DMS153 treated with DMSO at 0.1 percent for 48 hours (cell line): Measurements from ENCODE around the gene SYTL2.

Source experiments
- DNase-seq: peaks from one replicate; lab custom pipeline; 2025; ENCODE audit not compliant: unreplicated experiment; lab: John Stamatoyannopoulos, UW

SYTL2 gene

DNA sequence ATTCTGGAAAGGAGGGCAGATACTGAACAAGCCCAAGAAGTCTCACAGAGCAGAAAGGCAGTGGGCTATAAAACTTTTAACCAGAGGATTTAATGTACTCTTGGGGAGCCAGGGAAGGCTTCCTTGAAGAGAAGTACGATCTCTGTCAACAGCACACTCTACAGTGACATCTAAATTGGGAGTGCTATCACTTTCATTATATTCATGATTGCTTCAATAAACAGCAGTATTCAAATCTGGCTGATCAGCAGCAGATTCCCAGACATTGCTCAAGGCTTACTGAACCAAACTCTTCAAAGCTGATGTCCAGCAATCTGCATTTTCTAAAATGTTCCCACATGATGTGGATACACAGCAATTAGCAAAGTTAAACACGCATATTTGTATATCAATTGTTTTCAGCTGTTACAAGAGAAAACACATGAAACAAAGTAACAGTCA is 44.2 kb downstream of the SYTL2 start:
- DNase-seq, result no peak

DNA sequence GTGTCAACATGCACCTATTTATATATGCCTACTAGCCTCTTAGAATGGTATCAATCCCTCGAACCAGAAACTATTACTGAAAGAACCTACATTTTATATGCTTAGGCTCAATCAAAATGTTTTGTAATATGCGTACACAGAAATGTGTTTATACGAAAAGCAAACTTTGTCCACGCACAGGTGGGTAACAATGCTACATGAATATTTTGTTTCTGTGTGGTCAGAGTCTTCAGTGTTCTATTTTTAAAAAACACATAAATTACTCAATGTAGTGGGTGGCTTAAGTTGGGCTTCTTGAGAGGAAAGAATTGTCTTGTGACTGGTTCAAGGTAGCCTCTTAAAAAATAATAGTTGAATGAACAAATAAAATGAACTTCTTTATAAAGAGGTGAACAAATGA is 46.1 kb downstream of the SYTL2 start:
- DNase-seq, result no peak

DNA sequence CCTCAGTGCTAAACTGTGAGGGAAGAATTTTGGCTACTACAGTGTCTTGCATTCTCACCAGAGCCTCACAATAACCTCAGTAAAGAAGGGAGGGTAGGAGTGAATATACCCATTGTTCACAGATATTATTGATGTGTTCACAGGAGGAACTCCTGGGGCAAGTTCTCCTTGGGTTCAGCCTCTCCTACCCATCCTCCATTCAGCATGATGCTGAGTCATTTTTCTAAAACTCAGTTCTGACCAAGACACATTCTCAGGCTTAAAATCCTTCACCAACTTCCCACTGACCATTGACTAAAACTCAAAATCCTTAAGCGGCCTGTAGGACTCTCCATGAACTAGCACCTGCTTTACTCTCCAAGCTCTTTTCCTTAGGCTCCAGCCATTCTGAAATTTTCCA is 48.7 kb downstream of the SYTL2 start:
- no peak for DNase-seq

DNA sequence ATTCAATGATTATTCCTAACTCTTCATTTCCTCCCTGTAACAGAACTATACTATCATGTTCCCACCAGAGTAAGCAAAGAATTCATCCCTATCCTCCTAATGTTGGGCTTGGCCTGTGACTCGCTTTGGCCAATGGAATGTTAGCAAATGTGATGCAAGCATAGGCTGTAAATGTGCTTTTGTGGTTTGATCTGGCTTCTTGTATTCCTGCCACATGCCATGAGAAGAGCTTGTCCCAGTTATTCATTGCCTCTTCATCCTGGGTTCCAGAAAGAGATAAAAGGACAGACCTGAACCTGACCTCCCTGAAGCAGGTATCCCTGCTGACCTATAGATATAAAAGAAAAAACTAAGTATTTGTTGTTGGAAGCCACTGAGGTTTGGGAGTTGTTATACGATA is 51.0 kb downstream of the SYTL2 start:
- no peak for DNase-seq

DNA sequence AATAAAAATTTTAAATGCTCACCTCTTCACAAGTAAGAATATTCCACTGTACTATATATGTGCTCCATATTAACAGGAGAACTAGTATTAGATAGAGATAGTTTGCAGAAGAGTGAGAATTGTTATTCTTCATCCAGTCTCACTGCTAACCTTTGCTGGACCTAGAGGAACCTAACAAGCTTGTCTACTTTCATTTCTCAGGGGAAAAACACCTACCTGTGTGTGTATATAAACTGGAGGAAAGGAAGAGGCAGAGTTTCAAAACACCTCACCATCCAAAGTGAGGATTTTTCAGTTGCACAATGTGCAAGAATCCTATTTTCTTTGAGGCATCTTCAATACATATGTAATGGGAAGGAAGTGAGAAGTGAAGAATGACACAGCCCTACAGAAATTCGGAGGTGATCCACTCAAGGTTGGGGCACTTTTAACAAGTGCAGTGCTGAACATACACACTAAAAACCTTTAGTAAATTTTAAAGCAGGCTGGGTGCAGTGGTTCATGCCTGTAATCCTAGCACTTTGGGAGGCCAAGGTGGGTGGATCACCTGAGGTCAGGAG is 52.4 kb downstream of the SYTL2 start:
- no peak for DNase-seq

DNA sequence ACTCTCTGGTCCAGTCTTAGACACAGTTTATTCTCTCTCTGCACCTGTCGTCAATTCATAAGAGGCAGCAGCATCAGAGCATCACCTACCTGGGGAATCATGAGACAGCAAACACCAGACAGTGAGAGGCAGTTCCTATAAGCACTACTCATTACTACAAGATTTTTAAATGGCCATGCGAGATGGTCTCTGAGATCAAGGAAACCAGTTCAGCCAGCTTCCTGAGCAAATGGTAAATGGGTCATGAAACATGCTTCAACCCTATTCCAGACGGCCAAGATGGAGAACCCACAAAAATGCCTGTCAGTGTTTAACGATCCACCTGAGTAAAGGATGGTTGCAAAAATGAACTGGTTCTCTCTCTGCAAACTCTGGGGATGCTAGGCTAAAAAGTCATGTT is 52.9 kb downstream of the SYTL2 start:
- no peak for DNase-seq

DNA sequence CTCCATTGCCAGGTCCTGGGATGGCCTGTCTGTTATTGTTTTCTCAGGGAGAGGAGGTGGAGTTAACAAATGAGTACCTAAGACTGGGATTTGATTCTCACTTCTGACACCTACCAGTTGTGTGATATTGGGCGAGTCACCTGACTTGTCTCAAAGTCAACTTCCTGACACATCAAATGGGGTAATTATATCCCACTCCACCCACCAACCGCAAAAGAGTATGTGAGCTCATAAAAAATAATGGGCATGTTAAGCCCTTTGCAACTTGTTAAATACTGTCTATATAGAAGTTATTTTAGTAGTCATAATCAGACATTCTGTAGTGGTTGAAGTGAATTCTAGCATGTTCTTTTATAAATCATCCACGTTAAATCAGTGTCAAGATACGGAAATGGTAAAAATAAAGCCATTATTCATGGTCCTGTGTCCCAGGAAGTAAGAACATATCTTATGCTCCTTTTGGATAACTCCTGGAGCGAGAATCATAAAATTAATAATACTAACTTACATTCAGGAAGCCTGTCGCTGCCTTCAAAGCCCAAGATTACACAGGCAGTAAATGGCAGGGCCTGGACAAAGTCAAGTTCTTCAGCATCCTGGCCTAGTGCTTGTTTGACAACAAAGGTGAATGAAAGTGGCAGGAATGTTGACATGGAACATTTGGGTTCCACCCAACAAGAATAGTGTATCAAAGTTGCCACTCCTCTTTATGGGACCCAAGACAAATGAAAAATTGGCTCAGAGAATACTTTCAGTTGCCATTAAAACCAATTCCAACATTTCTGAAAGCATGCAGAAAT is 54.3 kb downstream of the SYTL2 start:
- no peak for DNase-seq

DNA sequence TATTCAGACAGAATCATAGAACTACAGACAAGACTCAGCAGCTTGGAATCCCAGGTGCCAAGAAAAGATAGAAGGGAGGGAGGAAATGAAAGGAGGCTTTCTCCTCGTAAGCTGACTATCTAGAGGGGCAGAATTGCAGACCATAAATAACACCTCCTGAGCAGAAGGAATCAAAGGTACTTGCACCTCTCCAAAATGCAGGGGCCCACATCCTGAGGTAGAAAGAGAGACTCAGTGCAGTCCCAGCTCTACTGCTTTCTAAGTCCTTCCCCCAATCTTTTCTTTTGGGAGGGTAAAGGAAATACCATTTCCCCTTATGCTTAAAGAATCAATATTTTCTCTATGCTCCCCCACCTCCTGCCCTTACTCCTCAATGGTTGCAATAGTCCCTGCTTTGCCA is 55.2 kb downstream of the SYTL2 start:
- no peak for DNase-seq

DNA sequence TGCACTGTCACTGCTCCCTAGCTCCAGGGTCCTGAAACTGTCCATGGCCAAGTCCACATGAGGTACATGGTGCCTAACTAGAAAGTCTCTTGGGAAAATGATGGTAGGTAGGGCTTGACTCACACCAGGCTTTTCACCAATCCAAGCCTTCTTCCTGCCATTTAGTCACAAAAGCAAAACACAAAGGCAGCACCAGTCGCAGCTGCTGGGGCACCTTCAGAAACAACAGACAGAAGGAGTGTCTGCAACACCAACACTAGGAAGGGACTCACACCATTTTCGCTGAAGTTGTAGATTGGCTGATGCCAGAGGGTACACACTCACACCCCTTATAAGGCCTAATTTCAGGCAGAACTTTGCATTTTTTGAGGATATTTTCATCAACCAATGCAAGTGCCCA is 55.7 kb downstream of the SYTL2 start:
- DNase-seq, result no peak

DNA sequence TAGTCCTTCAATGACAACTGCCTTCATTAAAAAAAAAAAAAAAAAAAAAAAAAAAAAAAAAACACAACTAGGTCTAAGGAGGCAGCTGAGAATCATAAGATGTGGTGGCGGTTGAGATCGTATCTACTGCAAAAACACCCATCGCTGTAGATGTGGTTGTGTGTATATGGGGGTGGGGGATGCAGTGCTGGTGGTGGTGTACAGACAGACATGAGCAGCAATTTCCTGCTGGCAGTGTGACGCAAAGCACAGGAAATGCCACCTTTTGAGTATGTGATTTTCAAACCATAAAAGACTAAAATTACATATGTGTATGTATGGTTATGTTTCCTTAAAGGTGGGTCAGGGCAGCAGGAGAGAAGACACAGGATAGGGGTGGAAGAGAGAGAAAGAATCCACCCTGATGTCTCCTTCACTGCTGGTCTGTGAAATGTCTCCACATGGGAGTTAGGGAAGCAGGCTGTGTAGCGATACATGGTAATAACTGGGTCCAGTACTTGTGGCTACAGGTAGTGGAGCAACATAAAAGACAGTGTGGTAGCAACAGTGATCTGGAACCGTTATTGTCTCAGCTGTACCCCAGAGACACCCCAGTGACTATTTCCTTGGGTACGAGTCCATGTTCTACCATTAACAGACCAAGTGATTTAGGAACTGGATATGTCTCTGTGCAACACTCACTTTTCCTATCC is 57.9 kb downstream of the SYTL2 start:
- DNase-seq, result no peak

DNA sequence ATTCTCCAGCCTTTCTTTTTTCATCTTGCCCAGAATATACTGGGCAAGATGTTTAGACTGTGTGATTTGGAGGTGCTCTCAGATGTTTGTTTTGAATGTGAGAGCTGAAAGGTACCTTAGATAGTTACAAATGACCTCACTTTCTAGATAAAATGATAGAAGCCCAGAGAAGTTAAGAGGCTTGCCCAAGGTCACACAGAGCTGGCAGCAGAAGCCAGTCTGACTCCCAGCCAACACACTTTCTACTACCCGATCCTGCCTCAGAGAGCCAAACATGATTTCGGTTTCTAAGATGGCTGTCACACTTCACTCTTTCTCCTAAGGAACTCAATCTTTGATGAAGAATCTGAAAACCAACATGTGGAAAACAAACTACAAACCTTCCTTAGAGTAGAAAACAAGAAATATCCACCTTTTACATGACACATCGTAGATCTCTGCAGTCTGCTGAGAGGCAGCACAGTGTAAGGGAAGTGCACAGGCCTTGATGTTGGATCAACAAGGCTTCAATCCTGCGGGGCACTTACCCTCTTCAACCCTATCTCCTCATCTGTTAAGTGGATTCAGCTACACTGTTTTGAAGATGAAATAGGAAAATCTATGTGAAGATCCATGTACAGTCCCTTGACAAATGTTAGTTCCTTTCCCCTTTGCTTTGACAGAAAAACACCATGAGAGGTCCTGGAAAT is 58.6 kb downstream of the SYTL2 start:
- no peak for DNase-seq

DNA sequence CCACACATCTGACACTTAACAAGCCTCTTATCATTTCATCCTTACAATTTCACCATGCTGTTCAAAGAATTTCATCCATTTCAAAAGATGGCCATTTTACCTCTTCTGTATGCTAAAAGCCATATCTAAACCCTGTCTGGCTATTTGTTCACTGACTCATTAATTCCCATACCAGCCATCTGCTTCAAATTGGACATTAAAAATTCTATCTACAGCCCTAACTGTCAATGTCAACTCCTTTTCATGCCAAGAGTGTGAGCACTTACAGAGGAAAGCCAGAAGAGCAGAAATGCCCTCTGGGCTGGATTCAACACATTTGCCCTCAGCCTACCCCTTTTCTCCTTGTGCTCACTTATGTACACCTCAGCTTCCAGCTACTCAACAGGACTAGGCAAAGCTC is 59.2 kb downstream of the SYTL2 start:
- no peak for DNase-seq

DNA sequence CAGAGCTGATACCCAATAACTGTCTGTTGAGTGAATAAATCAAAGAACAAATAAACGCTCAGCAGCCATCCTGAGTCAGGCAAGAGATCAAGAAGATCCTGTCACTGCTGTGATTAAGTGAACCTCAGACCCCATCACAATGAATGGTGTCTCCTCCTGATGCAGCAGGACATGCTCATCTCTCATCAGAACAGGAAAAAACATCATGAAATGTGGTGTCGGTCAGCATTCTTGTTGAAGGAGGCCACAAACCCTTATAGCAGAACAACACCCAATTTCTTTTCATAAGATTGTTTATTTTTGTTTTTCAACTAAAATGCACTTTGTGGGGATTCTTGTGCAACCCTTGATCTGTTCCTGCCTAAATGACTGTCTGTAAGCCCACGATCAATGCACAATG is 60.3 kb downstream of the SYTL2 start:
- DNase-seq, result no peak

DNA sequence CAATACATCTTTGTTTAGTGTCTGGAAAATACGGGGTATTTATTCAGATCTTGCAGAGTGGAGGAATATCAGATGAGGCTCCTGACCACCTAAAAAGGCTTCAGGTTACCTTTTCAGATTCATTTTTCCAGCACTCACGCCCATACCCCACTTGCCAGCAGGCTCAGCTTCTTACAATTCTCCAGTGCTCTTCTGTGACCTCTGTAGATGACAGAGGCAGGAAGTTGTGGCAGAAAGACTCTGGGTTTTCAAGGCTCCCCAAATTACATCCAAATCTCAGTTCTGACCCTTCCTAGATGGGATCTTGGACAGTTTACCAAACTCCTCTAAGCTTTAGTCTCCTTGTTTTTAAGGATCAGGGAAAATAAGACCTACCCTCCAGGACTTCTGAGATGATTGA is 61.1 kb downstream of the SYTL2 start:
- no peak for DNase-seq

DNA sequence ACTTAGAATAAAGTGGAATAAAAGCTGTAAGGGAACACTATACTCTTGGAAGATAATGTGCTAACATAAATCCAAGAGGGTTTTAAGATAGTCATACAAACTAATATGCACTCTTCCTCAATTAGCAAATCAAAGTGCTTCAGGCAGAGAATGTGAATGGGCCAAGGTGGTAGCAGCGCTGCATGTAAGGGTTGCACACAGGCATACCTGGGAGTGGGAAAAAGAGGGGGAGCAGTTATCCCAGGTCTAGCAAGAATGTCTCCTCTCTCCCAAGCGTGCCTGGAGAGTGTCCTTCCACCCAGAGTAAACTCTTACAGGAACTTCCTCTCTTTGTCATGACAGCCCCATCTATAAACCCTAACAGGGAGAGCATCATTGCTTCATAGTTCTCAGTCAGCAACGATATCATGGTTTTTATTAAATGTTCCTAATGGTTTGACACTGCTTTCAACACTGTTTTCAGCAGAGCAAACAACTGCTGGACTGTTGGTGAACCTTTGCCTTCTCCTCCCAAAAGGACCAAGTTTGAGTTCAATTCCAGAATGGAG is 61.6 kb downstream of the SYTL2 start:
- DNase-seq, result no peak

DNA sequence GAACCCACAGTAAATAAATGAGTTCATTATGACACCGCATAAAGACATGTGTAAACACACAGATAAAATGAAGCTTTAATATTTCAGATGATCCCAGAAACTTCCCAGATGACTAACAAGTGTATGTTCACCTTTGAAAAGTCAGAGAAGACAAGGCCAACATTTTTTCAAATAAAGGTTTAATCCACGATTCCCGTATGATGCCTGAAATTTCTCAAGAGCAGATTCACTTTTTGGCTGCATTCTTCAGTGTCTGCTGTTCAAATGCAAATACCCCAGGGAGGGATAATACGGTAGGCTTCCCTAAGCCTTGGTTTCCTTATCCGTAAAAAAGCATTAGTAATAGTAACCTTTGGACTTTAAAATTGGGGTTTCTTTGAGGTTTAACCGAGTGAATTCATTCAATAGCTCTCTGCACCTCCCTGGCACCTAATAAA is 62.5 kb downstream of the SYTL2 start:
- DNase-seq, result no peak

DNA sequence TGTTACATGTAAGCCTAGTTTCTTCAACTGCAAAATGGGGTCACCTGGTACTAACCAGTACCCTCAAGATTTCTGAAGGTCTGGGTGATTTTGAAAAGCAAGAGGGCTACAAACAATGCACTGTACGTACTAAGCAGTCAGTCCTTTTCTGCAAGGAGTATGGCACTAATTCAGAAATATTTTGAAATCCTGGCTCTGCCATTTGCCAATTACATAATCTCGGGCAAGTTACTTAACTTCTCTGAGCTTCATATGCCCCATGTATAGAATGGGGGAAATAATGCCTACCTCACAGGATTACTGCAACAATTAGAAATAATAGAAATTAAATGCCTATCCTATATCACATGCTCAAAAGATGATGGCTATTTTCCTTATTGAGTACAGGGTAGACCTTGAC is 64.3 kb downstream of the SYTL2 start:
- no peak for DNase-seq

DNA sequence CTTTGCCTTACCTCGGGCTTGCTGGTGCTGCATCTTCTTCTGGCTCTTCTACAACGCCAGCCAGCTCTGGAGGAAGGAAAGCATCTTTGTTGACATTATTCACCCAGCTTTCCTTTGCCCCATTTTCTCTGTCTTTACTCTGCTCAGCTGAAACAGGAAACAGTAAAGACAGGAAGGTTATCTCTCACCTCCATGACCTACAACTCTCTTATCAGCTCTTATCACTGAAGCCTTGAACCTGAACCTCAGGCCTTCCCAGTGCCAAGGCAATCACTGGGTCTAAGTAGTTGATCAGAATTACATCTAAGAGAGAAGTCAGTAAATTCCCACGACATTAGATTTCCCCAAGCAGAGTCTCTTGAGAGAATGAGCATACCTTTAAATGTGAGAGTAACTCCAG is 65.3 kb downstream of the SYTL2 start:
- DNase-seq, result no peak

DNA sequence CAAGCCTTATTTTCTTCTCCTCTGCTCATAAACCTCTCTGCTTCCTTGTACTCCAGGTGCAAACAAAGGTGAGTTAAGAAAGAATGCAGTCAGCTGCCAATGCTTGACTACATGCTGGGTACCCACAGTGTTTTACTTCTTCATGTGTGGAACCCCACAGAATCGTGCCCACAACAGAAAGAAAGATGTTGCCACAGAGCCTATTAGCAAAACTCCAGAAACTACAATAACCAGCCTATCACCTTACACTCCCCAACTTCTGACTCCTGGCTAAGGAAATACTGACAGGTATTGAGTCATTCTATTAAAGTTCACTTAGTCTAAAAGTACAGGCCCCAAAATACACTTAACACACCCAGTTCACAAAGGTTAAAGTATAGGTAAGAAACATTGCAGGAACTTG is 68.1 kb downstream of the SYTL2 start:
- DNase-seq, result no peak

DNA sequence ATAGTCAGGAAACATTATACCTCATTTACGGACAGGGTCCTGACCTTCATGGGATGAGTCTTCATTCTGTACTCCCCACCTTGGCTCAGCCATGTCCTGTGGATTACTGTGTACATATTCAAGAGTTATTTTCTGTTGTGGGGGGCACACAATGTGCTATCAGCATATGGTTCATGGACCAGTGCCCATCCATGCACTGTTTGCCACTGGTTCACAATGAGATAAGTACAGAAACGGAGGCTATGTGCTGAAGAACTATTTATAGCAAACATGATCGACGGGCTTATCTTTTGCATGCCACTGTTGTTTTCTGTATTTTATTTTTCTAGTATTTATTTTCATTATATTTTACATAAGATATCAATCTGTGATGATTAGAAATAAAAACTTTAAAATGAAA is 68.6 kb downstream of the SYTL2 start:
- DNase-seq, result no peak
